ENCODE measurements around the gene RIPPLY3.

Gene RIPPLY3

DNA sequence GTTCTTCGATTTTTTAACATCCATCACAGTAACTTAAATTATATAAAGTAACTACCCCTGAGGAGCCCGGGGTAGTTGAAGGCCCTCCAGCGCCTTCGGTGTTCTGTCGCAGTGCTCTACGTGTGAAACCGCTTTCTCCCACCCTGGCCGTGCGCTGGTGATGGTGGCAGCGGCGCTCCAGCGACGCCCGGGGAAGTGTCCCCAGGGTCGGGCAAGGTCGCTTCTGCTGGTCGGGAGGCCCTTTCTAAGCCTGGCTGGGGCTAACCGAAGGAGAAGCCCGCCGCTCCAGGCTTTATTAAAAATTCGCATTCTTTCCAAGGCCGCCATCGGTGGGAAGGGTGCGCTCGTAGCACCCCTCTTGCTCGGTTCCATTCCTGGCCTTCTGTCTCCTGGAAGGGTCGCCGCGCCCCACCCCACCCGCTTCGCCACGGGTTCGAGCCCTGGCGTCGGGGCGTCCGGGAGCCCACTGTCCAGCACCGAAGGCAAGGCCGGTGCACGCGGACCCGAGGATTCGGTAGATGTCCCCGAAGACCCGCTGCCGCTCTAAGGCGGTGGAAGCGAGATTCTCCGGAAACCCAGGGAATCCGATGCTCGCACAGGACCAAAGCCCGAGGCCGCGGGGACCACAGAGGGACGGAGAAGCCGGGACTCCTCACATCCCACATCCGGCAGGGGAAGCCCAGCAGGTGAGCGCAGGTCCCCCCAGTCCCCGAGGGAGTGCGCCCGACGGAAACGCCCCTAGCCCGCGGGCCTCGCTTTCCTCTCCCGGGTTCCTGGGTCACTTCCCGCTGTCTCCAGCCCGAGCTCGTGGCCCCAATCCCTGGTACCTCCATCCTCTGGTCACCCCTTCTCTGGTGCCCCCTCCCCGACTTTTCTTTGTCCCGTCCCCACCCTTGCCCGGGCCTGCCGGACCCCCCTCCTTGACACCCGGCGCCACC is 685 bp upstream of the RIPPLY3 start:
- H3K4me3 ChIP-seq (replicated peaks; ENCODE audit: low read depth, low read length), result peak overlapping the region; percentile 39
- no peak for DNase-seq (ENCODE audit: extremely low read depth, low read depth)
- TF ChIP-seq CTCF (IDR thresholded peaks at IDR 0.05; ENCODE audit: low read depth, low read length, missing control alignments), result no peak

- no peak for TF ChIP-seq CTCF (IDR thresholded peaks at IDR 0.05; ENCODE audit: low read depth, low read length, missing control alignments)
- no peak for DNase-seq (ENCODE audit: extremely low read depth, low read depth)
- no peak overlapping the region for H3K4me3 ChIP-seq (replicated peaks; ENCODE audit: low read depth, low read length)
These were observed 2.2 kb downstream of the RIPPLY3 start for GRCh38 chr21:37008724-37009123.

- DNase-seq (ENCODE audit: extremely low read depth, low read depth), result peak; percentile 26
- H3K4me3 ChIP-seq (replicated peaks; ENCODE audit: low read depth, low read length), result no peak overlapping the region
- TF ChIP-seq CTCF (IDR thresholded peaks at IDR 0.05; ENCODE audit: low read depth, low read length, missing control alignments), result peak; percentile 79
These were observed 3.3 kb downstream of the RIPPLY3 start for GRCh38 chr21:37009740-37010341.

GRCh38 chr21:37017951-37018679 is 11.6 kb downstream of the RIPPLY3 start:
- H3K4me3 ChIP-seq (replicated peaks; ENCODE audit: low read depth, low read length), result no peak overlapping the region
- no peak for DNase-seq (ENCODE audit: extremely low read depth, low read depth)
- no peak for TF ChIP-seq CTCF (IDR thresholded peaks at IDR 0.05; ENCODE audit: low read depth, low read length, missing control alignments)

DNA sequence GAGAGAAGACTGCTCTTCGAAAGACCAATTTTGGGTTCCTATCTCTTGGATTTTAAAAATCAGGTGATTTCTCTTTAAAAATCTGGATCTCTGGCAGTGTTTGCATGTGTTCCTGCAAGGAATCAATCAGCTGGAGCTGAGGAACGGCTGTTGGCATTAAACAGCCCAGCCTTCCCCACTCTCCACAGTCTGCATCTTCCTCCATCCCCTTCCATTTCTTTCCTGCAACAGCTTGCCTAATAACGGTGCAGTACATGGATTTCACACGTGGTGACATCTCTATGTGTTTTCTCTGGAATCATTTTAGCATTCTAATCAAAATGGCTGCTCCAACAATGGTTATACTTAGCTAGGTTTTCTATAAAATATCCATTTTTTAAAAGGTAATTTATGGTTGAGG is 20.0 kb downstream of the RIPPLY3 start:
- no peak overlapping the region for H3K4me3 ChIP-seq (replicated peaks; ENCODE audit: low read depth, low read length)
- DNase-seq (ENCODE audit: extremely low read depth, low read depth), result no peak
- no peak for TF ChIP-seq CTCF (IDR thresholded peaks at IDR 0.05; ENCODE audit: low read depth, low read length, missing control alignments)

- no peak for DNase-seq (ENCODE audit: extremely low read depth, low read depth)
- TF ChIP-seq CTCF (IDR thresholded peaks at IDR 0.05; ENCODE audit: low read depth, low read length, missing control alignments), result no peak
- no peak overlapping the region for H3K4me3 ChIP-seq (replicated peaks; ENCODE audit: low read depth, low read length)
These were observed 22.1 kb downstream of the RIPPLY3 start for GRCh38 chr21:37028570-37028969.
